NCI-H128 (cell line): Measurements from ENCODE around the gene TREML4.
"Not testable (repeated sequence)": the region's sequence is repeated elsewhere in the genome, so short reads cannot be mapped to it uniquely, and the experiment has no call there.

ENCODE experiments used
- DNase-seq: peaks from one replicate; lab custom pipeline; 2025; ENCODE audit not compliant: unreplicated experiment; lab: John Stamatoyannopoulos, UW

Gene TREML4

GRCh38 chr6:41228096-41228495 lies at the start of gene TREML4:
Gene TREML4, plus strand, starts transcription at chr6:41228349. Its CDS starts 79 bp downstream, at chr6:41228428.
- DNase-seq = no peak

GRCh38 chr6:41179163-41179562 lies 49.0 kb upstream of the TREML4 start:
- DNase-seq = no peak

GRCh38 chr6:41181566-41181965 lies 46.6 kb upstream of the TREML4 start:
- DNase-seq = no peak

GRCh38 chr6:41182069-41183034 lies 45.8 kb upstream of the TREML4 start:
- no peak for DNase-seq

GRCh38 chr6:41184761-41185160 lies 43.4 kb upstream of the TREML4 start:
- DNase-seq = no peak

- no peak for DNase-seq
These were observed 42.1 kb upstream of the TREML4 start for GRCh38 chr6:41186031-41186562.

GRCh38 chr6:41187924-41188886 lies 39.9 kb upstream of the TREML4 start:
- no peak for DNase-seq

- not testable (repeated sequence) for DNase-seq
These were observed 39.1 kb upstream of the TREML4 start for GRCh38 chr6:41189046-41189445.

GRCh38 chr6:41189967-41190366 lies 38.2 kb upstream of the TREML4 start:
- no peak for DNase-seq

GRCh38 chr6:41190791-41191190 lies 37.4 kb upstream of the TREML4 start:
- DNase-seq = no peak

- no peak for DNase-seq
These were observed 36.6 kb upstream of the TREML4 start for GRCh38 chr6:41191569-41191968.

- DNase-seq = no peak
These were observed 34.9 kb upstream of the TREML4 start for GRCh38 chr6:41193171-41193734.

GRCh38 chr6:41193884-41194283 lies 34.3 kb upstream of the TREML4 start:
- DNase-seq = no peak

- DNase-seq = no peak
These were observed 33.8 kb upstream of the TREML4 start for GRCh38 chr6:41194386-41194785.

GRCh38 chr6:41197234-41197633 lies 30.9 kb upstream of the TREML4 start:
- DNase-seq = no peak

GRCh38 chr6:41199552-41200246 lies 28.4 kb upstream of the TREML4 start:
- DNase-seq = no peak

GRCh38 chr6:41200296-41200900 lies 27.8 kb upstream of the TREML4 start:
- DNase-seq = no peak

GRCh38 chr6:41200901-41201763 lies 27.0 kb upstream of the TREML4 start, which contains the start of gene TREML2:
Gene TREML2, minus strand, starts transcription at chr6:41201149. Its CDS starts 141 bp downstream, at chr6:41201008.
- no peak for DNase-seq

- DNase-seq = no peak
These were observed 26.4 kb upstream of the TREML4 start for GRCh38 chr6:41201764-41202173.
